ENCODE results near the gene UBL4B. TPM values are rescaled to one million over a fixed set of nuclear protein-coding genes. Genes with fewer than 3 reads are reported as not detected.
"Not testable (repeated sequence)": the region's sequence is repeated elsewhere in the genome, so short reads cannot be mapped to it uniquely, and the experiment has no call there.

The UBL4B gene, protein sequence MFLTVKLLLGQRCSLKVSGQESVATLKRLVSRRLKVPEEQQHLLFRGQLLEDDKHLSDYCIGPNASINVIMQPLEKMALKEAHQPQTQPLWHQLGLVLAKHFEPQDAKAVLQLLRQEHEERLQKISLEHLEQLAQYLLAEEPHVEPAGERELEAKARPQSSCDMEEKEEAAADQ
- not detected for polyA plus RNA-seq (2012; ENCODE audit: insufficient read depth, insufficient read length)

DNA sequence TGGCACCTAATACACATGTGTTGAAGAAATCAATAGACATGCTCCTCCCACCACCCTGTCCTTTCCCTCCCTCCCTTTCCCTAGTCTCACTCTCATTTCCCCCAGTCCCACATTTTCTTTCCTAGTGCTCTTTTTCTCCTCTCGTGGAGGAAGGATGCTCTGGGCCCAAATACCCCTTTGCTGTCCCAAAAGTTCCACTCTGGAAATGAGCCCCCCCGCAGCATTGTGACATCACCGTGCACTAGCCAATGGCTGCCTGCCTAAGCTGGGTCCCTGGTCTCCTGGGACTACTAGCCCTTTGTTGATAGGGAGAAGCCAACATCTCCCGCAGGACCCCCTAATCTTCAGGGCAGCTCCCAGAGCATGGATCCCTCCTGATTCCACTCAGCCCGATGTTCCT lies at the start of gene UBL4B:
Gene UBL4B, plus strand, starts transcription at position 301 of the 400 bp plus-strand sequence. Its CDS starts 92 bp downstream, at position 393.
- DNase-seq (ENCODE audit: low read depth, low spot score): no peak
- H3K4me3 ChIP-seq (ENCODE audit: low read length): no peak within 1 kb of the TSS

DNA sequence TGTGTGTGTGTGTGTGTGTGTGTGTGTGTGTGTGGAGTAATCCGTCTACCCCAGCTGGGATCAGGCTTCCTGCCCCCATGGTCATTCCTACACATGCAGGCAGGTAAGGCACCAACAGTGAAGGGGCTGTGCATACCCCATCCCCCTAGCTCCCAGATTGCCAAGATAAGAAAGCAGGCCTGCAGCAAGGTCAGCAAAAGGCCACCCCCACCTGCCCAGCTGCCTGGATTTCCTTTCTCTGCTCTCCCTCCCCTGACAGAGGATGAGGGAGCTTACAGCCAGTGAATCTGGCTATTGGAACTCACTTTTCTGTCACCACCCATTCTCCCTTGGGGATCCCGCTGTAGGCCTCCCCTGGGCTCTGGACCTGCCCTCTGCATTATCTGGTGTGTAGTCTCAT lies 49.6 kb upstream of the UBL4B start:
- no peak for DNase-seq (ENCODE audit: low read depth, low spot score)
- no peak overlapping the region for H3K4me3 ChIP-seq (ENCODE audit: low read length)

DNA sequence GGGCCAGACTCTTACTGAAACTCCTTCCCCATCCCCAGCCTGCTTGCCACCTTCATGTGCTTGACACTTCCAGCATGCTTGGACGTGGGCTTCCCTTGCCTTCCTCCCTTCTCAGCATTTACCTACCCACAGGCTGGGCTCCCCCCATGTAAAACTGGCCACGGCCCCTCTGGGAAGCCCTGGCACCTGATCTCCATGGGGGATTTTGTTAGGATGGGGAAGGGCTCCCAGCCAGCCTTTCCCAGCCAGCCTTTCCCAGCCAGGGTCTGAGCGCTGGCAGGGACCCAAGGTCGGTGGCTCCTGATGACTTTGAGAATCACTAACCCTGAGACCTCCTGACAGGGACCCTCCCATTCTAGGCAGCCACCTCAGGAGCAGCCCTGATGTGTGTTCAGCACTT lies 48.5 kb upstream of the UBL4B start:
- DNase-seq (ENCODE audit: low read depth, low spot score): no peak
- no peak overlapping the region for H3K4me3 ChIP-seq (ENCODE audit: low read length)

DNA sequence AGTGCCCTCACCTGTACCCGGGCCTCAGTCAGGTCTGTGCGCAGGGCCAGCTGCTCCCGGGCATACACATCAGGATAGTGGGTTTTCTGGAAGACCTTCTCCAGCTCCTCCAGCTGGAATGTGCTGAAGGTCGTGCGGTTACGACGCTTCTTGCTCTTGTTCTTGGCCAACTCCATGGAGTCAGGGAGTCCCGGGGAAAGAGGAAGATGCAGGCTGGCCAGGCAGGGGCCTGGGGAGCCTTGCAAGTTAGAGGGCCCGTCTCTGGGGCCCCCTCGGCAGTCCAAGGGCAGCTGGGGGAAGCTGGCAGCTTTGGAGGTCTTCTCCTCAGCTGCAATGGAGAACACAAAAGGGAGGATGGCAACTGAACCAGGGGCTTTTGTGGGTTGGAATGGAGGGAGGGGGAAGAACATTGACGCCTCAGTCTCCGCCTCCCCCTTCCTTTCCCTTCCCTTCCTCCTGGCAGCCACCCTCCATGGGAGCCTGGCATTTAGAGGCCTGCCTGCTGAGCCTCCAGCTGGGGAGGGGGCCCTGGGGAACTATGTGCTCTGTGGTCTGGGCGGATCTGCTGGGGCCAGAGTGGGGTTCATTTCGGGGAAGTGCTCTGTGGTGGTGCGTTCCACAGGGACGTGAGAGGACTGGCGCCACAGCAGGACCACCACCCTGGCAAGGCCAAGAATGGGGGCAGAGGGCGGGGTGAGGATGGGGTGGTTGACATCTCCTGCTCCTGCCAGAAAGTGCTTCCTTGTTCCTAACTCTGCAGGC lies 47.5 kb upstream of the UBL4B start:
- no peak overlapping the region for H3K4me3 ChIP-seq (ENCODE audit: low read length)
- no peak for DNase-seq (ENCODE audit: low read depth, low spot score)

DNA sequence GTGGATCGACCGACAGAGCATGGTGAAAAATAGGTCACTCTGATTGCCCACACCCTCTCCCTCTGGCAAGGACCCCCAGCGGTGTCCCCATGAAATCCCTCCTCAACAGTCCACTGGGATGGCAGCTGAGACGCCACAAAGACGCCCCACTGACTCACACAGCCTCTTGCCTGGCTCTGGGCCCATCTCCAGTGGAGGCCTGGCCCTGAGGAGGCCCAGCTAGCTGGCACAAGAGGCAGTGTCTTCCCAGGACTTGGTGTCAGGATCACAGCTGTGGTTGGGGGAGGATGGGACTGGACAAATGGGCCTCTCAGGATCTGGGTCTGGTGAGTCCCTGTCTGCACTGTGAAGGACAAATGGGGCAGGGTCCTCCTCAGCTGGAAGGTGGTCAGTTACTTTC lies 46.4 kb upstream of the UBL4B start:
- DNase-seq (ENCODE audit: low read depth, low spot score): no peak
- no peak overlapping the region for H3K4me3 ChIP-seq (ENCODE audit: low read length)

DNA sequence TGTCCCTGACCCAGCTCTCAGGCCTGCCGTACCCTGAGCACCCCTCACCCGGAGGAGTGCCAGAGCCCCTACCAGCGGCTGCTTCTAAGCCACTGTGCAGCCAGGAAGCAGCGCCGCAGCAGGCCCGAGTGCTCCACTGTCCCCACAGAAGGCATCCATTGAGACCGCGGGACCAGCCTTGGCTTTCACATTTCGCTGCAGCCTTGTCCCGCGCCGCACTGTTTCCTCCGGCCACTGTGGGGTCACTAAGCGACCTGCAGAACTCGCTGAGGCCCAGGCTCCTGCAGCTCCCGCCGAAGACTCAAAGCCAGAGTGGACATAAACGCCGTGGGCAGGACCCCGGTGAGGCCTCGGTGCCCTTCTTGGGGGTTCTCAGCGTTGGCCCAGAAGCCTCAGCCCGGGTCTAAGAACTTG lies 44.8 kb upstream of the UBL4B start:
- H3K4me3 ChIP-seq (ENCODE audit: low read length): no peak overlapping the region
- no peak for DNase-seq (ENCODE audit: low read depth, low spot score)

DNA sequence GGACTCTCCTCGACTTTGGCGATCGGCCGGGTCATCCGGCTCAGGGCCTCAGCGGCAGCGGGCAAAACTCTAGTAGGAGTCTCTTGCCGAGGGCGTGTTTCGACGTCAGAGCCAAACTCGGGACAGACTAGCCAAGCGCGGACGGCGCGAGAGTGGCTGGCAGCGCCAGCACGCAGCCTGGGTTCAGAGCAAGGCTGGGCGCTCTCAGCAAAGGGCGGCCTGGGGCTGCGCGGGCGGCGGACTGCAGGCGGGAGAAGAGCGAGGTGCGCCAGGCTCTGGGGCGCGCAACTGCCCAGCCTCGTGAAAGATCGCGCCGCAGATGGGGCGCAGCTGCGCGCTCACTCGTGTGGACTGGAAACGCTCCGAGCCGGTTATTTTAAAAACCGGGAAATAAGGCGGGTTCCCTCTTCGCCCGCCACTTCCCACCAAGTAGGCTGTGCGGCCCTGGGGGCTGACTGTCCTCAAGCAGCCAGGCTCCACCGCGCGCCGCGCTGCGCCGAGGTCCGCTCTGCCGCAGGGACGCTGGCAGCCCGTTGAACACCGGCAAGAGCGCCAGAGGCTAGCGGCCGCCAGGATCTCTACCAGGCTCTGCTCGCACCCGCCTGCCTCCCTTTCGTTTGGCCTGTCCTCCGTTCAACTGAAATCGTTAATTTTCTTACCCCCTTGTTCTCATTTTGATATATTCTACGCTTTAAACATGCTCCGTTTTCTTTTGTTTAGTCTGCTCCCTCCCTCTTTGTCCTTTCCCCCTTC lies 44.2 kb upstream of the UBL4B start:
- no peak overlapping the region for H3K4me3 ChIP-seq (ENCODE audit: low read length)
- no peak for DNase-seq (ENCODE audit: low read depth, low spot score)

DNA sequence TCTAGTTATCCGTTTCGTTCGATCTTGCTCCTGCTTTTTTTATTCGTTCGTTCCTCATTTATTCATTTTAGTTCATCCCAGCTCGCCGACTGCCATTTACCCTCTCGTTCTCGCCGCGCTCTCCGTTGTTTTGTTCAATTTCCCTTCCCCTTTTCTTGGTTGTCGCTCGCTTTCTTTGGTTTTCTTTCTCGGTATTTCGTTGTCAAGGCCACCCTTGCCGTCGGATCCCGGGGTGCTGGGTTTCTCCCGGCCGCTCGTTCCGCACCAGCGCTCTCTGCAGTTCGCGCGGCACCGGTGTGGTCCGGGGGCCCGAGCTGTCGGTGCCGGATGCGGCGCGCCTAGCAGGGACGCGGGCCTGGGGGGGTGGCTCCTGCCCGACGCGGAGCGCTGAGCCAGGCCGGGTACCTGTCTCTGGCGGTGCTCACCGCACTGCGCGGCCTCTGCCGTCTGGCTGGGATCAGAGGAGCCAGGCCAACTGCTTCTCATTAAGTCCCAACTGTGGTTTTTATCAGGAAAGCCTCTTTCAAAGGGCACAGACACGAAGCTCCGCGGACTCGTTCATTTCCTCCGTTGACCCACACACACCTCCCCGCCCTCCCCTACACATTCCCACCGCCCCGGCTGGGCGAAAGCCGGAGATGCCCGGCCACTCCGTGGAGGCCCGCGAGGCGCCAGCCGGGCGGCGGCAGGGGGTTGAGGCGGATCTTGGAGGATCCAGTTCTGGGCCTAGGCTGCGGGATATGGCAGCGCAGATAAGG lies 43.4 kb upstream of the UBL4B start:
- no peak overlapping the region for H3K4me3 ChIP-seq (ENCODE audit: low read length)

DNA sequence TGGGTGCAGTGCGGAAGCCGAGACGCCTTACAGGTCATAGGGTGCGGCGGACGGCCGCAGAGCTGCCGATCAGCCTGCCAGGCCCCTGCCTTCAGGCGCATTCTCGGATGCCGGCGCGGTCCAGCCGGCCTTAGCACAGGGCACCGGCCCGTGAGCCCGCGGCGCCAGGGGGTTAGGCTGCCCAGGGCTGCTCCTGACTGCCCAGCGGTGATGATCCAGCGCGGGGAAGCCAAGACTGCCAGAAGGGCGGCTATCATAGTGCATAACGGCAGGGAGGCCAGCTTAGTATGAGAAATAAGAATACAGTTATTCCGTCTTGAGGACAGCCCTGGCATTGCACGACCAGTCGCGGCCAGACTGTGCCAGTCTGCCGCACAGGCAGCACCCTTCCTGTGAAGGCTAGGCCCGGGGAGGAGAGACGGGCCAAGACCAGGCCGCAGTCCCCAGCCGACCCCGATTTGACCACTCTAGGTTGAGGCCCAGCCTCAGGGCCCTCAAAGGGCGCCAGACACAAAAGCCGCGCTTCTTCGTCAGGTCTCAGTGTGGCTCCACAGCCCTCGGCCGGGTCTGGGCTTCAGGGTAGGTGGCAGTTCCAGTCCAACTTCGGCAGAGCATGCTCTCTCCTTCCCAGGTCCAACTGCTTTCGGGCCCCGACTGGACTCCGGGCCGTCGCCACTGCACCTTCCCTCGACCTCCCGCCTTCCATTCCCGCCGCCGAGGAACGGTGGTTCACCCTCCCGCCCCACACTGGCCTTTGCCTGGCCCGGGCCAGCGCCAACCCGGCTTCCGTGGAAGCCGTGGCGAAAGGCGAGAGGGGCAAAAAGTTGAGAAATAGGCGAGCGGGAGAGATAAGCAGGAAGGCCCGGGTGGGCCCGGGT lies 42.6 kb upstream of the UBL4B start:
- no peak overlapping the region for H3K4me3 ChIP-seq (ENCODE audit: low read length)
- no peak for DNase-seq (ENCODE audit: low read depth, low spot score)

More for the DNA sequence above, 43.4 kb upstream of the UBL4B start:
- DNase-seq (ENCODE audit: low read depth, low spot score): no peak

DNA sequence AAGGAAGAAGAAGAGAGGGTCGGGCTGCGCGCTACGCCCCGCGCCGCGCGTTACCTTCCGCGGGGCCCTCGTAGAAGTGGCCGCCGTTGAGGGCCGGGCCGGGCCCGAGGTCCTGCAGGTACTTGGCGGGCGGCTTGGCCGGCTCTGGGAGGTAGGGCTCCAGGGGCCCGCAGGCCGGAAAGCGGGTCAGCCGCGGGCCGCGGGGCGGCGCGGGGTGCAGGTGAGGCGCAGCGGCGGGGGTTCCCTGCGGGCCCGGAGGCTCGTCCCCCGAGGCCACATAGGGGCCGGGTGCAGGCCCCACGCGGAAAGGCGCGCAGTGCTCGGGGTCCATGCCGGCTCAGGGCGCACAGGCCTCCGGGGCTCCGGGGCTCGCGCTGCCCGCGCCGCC lies 42.0 kb upstream of the UBL4B start:
- no peak overlapping the region for H3K4me3 ChIP-seq (ENCODE audit: low read length)
- no peak for DNase-seq (ENCODE audit: low read depth, low spot score)

DNA sequence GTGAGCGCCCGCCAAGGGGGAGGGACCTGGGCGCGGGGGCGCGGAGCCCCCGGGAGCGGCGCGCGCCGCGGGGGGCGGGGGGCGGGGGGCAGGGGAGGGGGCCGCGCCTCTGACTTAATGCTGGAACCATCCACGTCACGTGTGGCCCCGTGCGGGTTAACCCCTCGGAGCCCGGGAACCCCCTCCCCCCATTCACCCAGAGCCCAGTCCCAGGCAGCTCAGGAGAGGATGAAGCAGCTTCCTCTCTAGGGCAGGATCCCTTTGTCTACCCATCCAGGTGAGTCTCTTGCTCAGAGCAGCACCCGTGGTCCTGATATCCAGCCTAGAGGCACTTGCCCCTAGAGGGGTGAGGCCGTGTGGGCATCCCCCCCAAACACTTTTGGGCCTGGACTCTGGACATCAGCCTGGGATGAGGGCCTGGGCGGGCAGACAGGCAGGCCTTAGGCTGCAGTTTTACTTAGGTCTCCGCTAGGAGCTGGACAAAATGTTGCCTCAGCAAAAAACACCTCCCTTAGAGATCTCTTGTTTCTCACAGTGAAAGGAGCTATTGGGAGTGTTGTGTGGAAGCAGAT lies 41.5 kb upstream of the UBL4B start, which contains the start of gene ALX3:
Gene ALX3, minus strand, starts transcription at position 2 of the 572 bp plus-strand sequence. CDS start 60 bp downstream, outside the sequence.
- DNase-seq (ENCODE audit: low read depth, low spot score): no peak

DNA sequence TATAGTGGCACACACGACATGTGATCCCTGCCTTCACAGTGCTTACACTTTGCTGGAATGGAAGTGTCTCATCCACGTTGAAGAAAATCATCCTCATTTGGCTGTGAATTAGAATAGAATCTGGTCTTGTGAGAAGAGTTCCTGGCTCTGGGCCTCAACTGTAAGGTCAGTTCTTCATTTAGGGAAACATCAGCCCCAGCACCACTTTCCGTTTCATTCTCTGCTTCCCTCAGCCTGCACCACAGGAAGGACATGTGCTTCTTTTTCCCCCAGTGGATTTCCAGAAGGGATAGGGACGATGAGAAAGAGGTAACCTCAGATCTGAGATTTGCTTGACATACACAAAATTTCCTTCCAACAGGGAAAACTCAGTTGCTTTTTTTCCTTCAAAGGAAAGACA lies 38.1 kb upstream of the UBL4B start:
- no peak overlapping the region for H3K4me3 ChIP-seq (ENCODE audit: low read length)
- DNase-seq (ENCODE audit: low read depth, low spot score): no peak

More for the DNA sequence above, 41.5 kb upstream of the UBL4B start, which contains the start of gene ALX3:
- H3K4me3 ChIP-seq (ENCODE audit: low read length): no peak within 1 kb of the TSS

DNA sequence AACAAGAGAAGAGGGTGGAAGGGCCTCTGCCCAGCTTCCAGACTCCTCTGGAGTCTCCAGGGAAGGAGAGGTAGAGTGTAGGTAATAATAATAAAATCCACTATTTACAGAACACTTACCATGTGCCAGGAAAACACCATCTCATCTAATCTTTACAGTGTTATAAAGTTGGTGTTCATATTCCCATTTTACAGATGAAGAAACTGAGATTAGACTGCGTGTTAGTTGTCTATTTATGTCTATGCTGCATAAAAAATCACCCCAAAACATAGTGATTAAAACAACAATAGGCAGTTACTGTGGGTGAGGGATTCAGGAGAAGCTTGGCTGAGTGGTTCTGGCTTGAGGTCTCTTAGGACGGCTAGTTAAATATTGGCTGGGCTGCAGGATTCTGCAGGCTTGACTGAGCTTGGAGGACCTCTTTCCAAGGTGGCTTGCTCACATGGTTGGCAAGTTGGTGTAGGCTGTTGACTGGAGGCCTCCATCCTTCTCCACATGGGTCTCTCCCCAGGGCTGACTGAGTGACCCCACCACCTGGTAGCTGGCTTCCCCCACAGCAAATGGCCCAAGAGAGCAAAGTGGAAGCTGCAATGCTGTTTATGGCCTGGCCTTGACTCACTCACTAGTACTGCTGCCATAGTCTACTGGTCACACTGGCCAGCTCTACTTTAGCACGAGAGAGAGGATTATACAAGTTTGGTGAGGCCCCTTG lies 35.3 kb upstream of the UBL4B start:
- no peak for DNase-seq (ENCODE audit: low read depth, low spot score)
- H3K4me3 ChIP-seq (ENCODE audit: low read length): no peak overlapping the region

DNA sequence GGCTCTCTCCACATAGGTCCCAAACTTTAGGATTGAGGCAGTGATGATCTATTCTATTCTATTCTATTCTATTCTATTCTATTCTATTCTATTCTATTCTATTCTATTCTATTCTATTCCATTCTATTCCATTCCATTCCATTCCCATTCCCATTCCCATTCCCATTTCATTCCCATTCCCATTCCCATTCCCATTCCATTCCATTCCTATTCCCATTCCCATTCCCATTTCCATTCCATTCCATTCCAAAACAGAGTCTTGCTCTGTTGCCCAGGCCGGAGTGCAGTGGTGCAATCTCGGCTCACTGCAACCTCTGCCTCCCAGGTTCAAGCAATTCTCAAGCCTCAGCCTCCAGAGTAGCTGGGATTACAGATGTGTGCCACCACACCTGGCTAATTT lies 32.2 kb upstream of the UBL4B start:
- not testable (repeated sequence) for H3K4me3 ChIP-seq (ENCODE audit: low read length); DNase-seq (ENCODE audit: low read depth, low spot score)

DNA sequence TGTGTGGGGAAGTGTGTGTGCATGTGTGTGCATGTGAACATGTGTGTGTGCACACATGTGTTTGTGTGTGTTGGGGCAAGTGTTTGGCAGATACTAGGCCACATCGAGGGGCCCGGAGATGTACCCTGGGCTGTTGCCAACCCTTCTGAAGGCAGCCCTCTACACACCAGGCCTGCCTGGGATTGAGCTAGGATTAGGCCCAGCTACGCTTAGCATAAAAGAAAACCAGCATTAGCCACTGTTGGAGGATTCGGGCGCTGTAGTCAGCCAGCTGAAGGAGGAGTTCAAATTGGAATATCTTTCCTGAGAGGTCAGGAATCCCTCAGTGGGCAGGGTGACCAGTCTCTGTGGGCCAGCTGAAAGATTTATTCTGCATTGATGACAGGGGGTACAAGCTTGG lies 31.2 kb upstream of the UBL4B start:
- DNase-seq (ENCODE audit: low read depth, low spot score): no peak
- H3K4me3 ChIP-seq (ENCODE audit: low read length): no peak overlapping the region

DNA sequence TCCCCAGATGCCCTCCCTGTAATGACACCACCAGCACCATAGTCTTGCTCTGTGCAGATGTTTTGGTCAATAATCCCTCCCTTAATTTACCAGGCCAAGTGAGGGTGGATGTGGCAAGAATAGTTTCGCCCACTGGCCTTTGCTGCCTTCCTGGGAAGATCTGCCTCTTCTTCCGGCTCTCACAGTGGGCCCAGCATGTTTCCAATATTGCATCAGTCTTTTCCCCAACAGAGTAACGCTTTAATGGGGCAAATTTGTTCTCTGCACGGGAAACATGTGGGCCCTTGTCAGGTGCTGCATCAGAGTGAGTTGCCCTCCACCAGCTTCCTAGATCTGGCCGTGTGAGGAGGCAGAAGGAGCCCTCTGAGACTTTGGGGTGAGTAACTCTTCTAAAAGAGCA lies 29.8 kb upstream of the UBL4B start:
- no peak for DNase-seq (ENCODE audit: low read depth, low spot score)
- no peak overlapping the region for H3K4me3 ChIP-seq (ENCODE audit: low read length)

DNA sequence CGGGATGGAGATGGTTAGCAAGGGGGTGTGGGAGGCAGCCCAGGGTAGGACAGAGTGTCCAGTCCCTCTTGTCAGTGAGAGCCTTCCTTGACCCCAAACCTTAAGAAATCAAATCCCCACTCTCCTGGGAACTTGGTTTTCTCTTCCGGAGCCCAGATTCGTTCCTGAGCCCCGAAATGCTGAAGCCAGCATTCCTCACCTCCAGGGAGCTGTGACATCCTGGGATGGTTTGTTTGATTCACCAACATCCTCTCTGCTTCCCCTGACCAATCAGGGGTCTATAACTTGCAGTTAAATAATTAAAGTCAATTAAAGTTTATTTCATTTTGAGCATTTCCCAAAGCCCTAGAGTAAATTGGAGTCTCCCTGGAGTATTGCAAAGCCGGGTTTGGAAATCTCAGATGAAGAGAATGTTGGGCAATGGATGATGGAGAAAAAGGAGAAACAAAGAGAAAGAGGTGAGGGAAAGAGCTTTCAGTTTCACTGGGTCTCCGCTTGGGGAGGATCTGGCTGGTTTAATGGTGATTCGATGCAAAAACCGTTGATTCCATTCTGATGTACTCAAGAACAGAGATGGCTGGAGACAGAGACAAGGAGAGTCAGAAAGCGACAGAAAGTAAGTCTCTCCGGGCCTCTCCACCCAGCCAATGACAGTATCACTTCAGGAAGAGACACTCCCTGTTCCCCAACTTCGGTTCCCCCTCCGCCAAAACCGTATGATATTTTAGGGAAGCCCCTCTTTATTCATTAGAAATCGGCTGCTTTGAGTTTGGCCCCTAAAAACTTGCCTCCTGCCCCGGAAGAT lies 29.0 kb upstream of the UBL4B start:
- H3K4me3 ChIP-seq (ENCODE audit: low read length): no peak overlapping the region
- DNase-seq (ENCODE audit: low read depth, low spot score): no peak
